PC-9 (cell line): ENCODE measurements around the gene RNF19B. TPM values are rescaled to one million over a fixed set of nuclear protein-coding genes. Genes with fewer than 3 reads are reported as not detected.

Experiments
- BruUV-seq: library from RNA; stranded (reverse); fragments of 400-500 nt; replicated peaks from 2 replicates; lab custom pipeline; 2021; lab: Mats Ljungman, UMichigan
- CTCF ChIA-PET: fragments of 300-600 bp; sonication (Branson Sonifier 250); formaldehyde crosslinking; loops from one replicate; lab custom pipeline; 2022; ENCODE audit warnings: antibody characterized with exemption; lab: Charles Lee
- POLR2A ChIA-PET: fragments of 300-600 bp; sonication (Branson Sonifier 250); formaldehyde crosslinking; loops from one replicate; lab custom pipeline; 2022; ENCODE audit warnings: antibody characterized with exemption; ENCODE audit not compliant: unreplicated experiment; lab: Charles Lee
- DNase-seq, 2 experiments: peaks; one replicate each; pipeline versions ENCODE4 v3.0.0 to v3.0.0-alpha.2; 2015 to 2022; ENCODE audit warnings: mixed read lengths in 1 of 2
- H2AFZ ChIP-seq: fragments of 200-600 bp; sonication (generic); 2 replicates; pipeline ENCODE4 v1.8.1; 2017; ENCODE audit warnings: antibody characterized with exemption
- H3F3A ChIP-seq: fragments of 200-600 bp; sonication (generic); 2 replicates; pipeline ENCODE4 v1.8.1; 2017; ENCODE audit warnings: antibody characterized with exemption, mild to moderate bottlenecking, low read depth; ENCODE audit not compliant: insufficient read depth
- H3K27ac ChIP-seq: fragments of 200-600 bp; sonication (generic); 2 replicates; pipeline ENCODE4 v1.6.1; 2016; ENCODE audit warnings: mixed run types
- H3K27me3 ChIP-seq: fragments of 200-600 bp; sonication (generic); 2 replicates; pipeline ENCODE4 v1.6.1; 2016; ENCODE audit warnings: low read depth, mixed run types; ENCODE audit not compliant: insufficient read depth
- H3K36me3 ChIP-seq: fragments of 200-600 bp; sonication (generic); 2 replicates; pipeline ENCODE4 v1.6.1; 2016; ENCODE audit warnings: low read depth, mixed run types
- H3K4me1 ChIP-seq: fragments of 200-600 bp; sonication (generic); replicated peaks from 2 replicates; pipeline ENCODE4 v1.6.1; 2016; ENCODE audit warnings: mixed run types; ENCODE audit not compliant: insufficient read depth
- H3K4me2 ChIP-seq: fragments of 200-600 bp; sonication (generic); 2 replicates; pipeline ENCODE4 v1.6.1; 2017; ENCODE audit warnings: mixed run types
- H3K4me3 ChIP-seq: fragments of 200-600 bp; sonication (generic); 2 replicates; pipeline ENCODE4 v1.6.1; 2016; ENCODE audit warnings: mixed run types
- H3K79me2 ChIP-seq: fragments of 200-600 bp; sonication (generic); 2 replicates; pipeline ENCODE4 v1.6.1; 2017; ENCODE audit warnings: low read depth, mixed run types
- H3K9me2 ChIP-seq: fragments of 200-600 bp; sonication (generic); 2 replicates; pipeline ENCODE4 v1.8.1; 2017; ENCODE audit warnings: mild to moderate bottlenecking; ENCODE audit not compliant: insufficient read depth
- H3K9me3 ChIP-seq: fragments of 200-600 bp; sonication (generic); 2 replicates; pipeline ENCODE4 v1.8.1; 2016; ENCODE audit warnings: low read depth; ENCODE audit not compliant: insufficient read depth
- H4K20me1 ChIP-seq: fragments of 200-600 bp; sonication (generic); 2 replicates; pipeline ENCODE4 v1.8.1; 2017; ENCODE audit not compliant: insufficient read depth
- CTCF ChIP-seq: fragments of 200-600 bp; sonication (generic); conservative IDR thresholded peaks from 2 replicates; pipeline ENCODE4 v1.6.1; 2017; ENCODE audit warnings: mixed run types, antibody characterized with exemption, mild to moderate bottlenecking, moderate library complexity
- EZH2 ChIP-seq: fragments of 200-600 bp; sonication (generic); IDR thresholded peaks from 2 replicates; pipeline ENCODE4 v1.8.0; 2017; ENCODE audit warnings: antibody characterized with exemption, low read depth
- intact Hi-C: fragments of 100-400 bp; cut with micrococcal nuclease; formaldehyde crosslinking; loops from one replicate; pipeline ENCODE4 v1.10.0; 2022; ENCODE audit not compliant: unreplicated experiment
- total RNA-seq: library from RNA; stranded (reverse); gene quantifications from 2 replicates; pipeline ENCODE4 v1.2.3, GENCODE V29; 2021

Gene RNF19B
- total RNA-seq, 1 experiment from 2014 or later = 25.4 TPM

DNA sequence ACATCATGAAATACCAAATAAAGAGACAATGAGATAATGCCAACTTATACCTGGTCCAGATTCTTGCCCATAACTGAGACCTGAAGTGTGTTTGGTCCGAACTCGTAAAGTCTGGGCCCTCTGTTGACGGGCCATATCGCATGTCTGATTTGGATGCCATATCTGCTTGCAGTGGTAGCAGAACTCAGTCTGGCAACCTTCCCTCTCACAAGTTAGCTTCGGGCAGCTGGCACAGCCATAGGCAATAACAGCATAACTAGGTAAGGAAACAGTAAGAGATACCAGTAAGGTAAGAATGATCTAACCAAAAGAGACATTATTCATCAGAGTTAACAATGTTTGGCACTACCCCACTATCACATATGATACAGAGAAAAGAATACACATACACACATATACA is 15.1 kb downstream of the RNF19B start:
- no TSS peak for BruUV-seq
- Histone ChIP-seq H3K4me1 (peaks cover 25% of the 10 kb centered on the region), H3K9me3 (no peaks in the 10 kb centered on the region), H3K36me3 (peaks cover 16% of the 10 kb centered on the region; the same call in 1 of the 2 replicates), H3K27ac (no peak overlapping the region), H3K9me2 (no peaks in the 10 kb centered on the region), H3F3A (peaks cover 17% of the 10 kb centered on the region), H3K4me3 (no peak overlapping the region), H3K79me2 (peaks cover 27% of the 10 kb centered on the region), H4K20me1 (no peaks in the 10 kb centered on the region; the same call in 1 of the 2 replicates), H3K4me2 (no peak overlapping the region), H3K27me3 (no peaks in the 10 kb centered on the region), H2AFZ (no peak overlapping the region)
- CTCF ChIA-PET = no interaction called here
- POLR2A ChIA-PET = no interaction called here
- no peak for TF ChIP-seq EZH2
- DNase-seq = no peak
- intact Hi-C loops = no loop called here

- no peak for DNase-seq
- no TSS peak for BruUV-seq
- H3K4me1 ChIP-seq = peaks cover 19% of the 10 kb centered on the region
- ChIA-PET POLR2A (interaction anchor here (0.7 kb wide), 1 partner anchor 16 kb away, joined by 9 read pairs; the partner anchor contains the start of gene RNF19B), CTCF (no interaction called here)
- intact Hi-C loops = no loop called here
- peak overlapping the region; percentile 30; the same call in 1 of the 2 replicates for H3K27ac ChIP-seq
- no peaks in the 10 kb centered on the region; the same call in 1 of the 2 replicates for H4K20me1 ChIP-seq
- H3K9me3 ChIP-seq = no peaks in the 10 kb centered on the region
- peaks cover 10% of the 10 kb centered on the region for H3F3A ChIP-seq
- peaks cover 16% of the 10 kb centered on the region; the same call in 1 of the 2 replicates for H3K36me3 ChIP-seq
- H2AFZ ChIP-seq = no peak overlapping the region
- H3K79me2 ChIP-seq = peaks cover 27% of the 10 kb centered on the region
- H3K4me3 ChIP-seq = no peak overlapping the region
- no peaks in the 10 kb centered on the region for H3K27me3 ChIP-seq
- H3K9me2 ChIP-seq = no peaks in the 10 kb centered on the region
- no peak for TF ChIP-seq CTCF
- TF ChIP-seq EZH2 = no peak
- H3K4me2 ChIP-seq = no peak overlapping the region
Observed at GRCh38 chr1:32948905-32949304, 15.7 kb downstream of the RNF19B start.

DNA sequence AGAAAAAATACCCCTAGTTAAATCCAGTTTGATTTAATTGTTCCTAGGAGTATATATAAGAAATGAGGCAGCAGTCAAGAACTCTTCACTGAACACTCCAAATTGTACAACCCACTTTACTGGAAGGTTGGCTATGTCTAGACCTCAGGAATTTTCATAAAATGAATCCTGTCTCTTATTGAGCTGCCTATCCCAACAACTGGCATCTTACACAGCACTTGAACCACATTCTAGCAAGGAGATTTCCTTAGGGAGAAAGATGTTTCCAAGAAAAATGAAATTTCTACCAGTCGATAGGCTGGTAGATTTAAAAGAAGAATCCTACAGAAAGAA is 16.3 kb downstream of the RNF19B start:
- Histone ChIP-seq H3K36me3 (peaks cover 16% of the 10 kb centered on the region; the same call in 1 of the 2 replicates), H2AFZ (no peak overlapping the region), H3K9me2 (no peaks in the 10 kb centered on the region), H3K9me3 (no peaks in the 10 kb centered on the region), H3K27me3 (no peaks in the 10 kb centered on the region), H3K79me2 (peaks cover 27% of the 10 kb centered on the region), H3K27ac (0 out of 2 replicates have a peak overlapping the region, but pooled peaks have one; percentile 30), H3K4me1 (peaks cover 14% of the 10 kb centered on the region), H3K4me2 (no peak overlapping the region), H3F3A (peaks cover 5% of the 10 kb centered on the region), H3K4me3 (no peak overlapping the region), H4K20me1 (no peaks in the 10 kb centered on the region; the same call in 1 of the 2 replicates)
- BruUV-seq = no TSS peak
- POLR2A ChIA-PET = interaction anchor here (0.7 kb wide), 1 partner anchor 16 kb away, joined by 9 read pairs; the partner anchor contains the start of gene RNF19B
- no peak for DNase-seq
- intact Hi-C loops = no loop called here
- CTCF ChIA-PET = no interaction called here
- TF ChIP-seq EZH2 = no peak
- no peak for TF ChIP-seq CTCF
